NCI-H446 treated with DMSO at 0.1 percent for 48 hours (cell line): ENCODE results near the gene LMCD1.

ENCODE experiments used
- DNase-seq: peaks from one replicate; lab custom pipeline; 2025; lab: John Stamatoyannopoulos, UW

Gene LMCD1

DNA sequence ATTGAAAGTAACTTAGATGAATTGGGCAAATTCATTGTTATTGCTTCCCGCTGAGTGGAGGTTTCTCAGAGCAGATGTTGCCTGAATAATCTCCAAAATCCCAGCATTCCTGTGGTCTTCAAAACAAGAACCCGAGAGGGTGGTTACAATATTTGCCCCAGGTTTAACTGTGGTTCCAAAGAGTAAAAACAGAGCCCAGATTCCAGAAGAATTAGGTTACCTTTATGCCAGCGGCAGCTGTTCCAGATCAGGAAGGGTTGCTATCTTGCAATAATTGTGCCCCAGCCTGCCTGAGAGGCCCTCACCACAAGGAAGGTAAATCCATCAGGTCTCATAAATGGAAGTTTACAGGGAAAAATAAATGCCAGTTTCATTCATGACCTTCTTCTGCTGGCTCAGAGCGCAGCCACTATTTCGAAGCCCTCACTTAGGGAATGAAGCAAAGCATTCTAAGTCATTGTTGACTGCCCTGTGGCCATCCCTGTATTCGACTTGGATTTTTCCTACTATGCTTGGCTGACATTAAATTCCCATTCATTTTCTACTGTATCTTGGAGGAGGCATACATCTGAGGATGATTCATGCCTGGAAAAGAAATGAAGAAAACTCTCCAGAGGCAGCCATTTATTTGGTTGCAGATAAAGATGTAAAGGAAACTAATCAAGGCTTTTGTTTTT, 88.4 kb downstream of the LMCD1 start:
- DNase-seq: no peak

DNA sequence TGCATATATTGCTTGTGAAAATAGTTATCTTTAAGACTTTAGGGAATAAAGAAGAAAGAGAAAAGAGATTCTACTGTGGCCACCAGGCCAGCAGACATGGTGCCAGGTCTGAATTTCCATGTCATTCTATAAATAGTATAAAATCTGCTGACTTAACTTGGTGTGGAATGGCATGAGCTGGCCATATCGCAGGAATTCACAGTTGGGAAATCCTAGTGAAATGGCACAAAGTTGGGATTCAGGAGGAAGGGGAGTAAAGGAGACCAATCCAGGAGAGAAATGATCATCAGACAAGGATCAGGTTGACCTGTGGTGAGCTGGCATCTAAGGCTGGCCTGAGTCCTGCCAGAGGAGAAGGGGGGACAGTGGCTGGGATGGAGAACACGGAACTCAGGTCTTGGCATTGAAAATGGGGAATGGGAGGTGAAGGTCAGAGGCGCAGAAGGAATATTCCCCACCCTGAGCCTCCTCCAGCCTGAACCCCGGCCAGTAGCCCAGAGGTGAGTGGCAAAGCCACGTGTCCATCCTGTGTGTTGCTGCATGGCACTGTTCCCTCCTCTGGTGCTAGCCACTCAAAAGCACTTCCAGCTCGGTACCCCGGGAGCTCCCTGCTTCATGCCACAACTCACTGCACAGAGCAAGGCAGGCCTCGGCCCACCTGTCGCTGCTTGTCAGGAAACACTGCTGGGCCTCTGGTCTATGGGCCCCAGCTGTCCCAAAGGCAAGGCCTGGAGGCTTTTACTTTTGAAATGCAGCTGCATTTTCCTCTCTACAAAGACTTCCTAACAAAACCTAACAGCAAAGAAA, 91.6 kb downstream of the LMCD1 start:
- DNase-seq: no peak

- no peak for DNase-seq
Observed at GRCh38 chr3:8595252-8595651, 93.6 kb downstream of the LMCD1 start.

DNA sequence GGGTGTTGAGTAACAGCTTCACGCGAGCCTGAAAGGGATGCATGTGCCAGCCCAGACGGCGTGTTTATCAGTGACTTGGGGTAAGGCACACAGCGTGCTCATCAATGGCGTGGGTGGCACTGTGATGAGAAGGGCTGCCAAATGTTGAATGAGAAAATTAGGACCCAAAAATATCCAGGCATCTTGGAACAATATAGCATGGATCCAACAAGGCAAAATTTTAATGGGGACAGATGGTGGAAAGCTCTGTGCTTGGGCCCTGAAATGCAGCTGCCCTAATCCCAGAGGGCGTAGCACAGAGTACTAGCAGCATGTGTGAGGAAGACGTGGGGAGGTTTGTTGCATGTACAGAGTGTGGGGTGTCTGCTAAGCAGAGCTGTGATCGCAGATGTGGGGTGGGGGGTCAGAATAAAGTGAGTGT, 94.1 kb downstream of the LMCD1 start:
- DNase-seq: no peak

GRCh38 chr3:8596321-8597218, 94.9 kb downstream of the LMCD1 start:
- no peak for DNase-seq

GRCh38 chr3:8597219-8597853, 95.7 kb downstream of the LMCD1 start:
- DNase-seq: no peak

DNA sequence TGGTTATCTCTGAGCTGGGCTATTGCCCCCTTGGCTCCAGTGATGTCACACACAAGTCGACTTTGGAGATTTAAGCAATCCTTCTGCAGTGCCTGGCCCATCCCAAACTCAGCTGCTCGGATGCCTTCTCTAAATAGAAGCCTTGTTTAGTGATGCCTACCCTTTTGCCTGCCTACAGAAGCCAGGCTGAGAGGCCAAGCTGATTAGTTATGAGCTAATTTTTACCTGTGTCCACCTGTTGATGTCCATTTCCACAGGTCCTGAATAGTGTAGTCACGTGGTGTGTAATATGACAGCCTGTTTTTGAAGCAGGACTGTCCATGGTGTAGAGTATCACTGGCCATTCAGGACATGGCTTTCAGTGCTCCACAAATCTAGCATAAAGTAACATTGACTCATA, 97.5 kb downstream of the LMCD1 start:
- DNase-seq: no peak

DNA sequence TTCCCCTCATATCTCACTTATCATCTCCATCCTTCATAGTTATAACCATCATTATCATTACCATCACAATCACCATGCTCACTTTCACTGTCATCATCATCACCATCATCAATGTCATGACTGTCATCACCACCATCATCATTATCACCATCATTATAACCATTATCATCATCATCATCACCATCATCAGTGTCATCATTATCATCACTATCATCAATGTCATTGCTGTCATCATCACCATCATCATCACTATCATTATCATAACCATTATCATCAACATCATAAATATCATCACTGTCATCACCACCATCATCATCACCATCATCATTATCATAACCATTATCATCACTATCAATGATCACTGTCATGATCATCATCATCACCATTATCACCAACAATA, 98.8 kb downstream of the LMCD1 start:
- DNase-seq: no peak

- DNase-seq: no peak
Observed at GRCh38 chr3:8603115-8603710, 101.6 kb downstream of the LMCD1 start.

- DNase-seq: no peak
Observed at GRCh38 chr3:8604006-8604405, 102.4 kb downstream of the LMCD1 start.

GRCh38 chr3:8604988-8605387, 103.4 kb downstream of the LMCD1 start:
- no peak for DNase-seq

DNA sequence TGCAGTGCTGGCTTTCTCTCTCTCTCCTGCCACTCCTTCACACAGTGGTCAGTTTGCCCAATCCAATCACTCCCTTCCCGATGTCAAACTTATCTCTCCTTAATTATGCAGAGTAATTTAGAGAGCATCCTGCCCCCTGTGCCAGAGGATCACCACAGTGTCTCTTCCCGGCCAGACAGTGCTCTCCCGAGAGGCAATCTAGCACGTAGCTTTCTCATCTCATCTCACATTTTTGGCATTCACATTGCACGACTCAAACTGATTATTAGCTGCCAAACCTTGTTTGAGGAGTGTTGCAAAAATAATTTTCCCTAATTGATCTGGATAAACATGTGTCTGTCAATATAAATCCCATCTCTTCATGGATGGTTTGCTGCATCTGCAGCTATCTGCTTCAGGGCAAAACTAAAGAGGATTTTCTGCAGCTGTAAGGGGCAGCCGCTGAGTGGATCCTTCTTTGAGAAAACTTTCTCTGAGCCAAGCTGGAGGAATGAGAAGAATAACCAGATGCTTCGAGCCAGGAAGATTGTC, 105.1 kb downstream of the LMCD1 start:
- DNase-seq: no peak

- no peak for DNase-seq
Observed at GRCh38 chr3:8607234-8608040, 105.8 kb downstream of the LMCD1 start.

DNA sequence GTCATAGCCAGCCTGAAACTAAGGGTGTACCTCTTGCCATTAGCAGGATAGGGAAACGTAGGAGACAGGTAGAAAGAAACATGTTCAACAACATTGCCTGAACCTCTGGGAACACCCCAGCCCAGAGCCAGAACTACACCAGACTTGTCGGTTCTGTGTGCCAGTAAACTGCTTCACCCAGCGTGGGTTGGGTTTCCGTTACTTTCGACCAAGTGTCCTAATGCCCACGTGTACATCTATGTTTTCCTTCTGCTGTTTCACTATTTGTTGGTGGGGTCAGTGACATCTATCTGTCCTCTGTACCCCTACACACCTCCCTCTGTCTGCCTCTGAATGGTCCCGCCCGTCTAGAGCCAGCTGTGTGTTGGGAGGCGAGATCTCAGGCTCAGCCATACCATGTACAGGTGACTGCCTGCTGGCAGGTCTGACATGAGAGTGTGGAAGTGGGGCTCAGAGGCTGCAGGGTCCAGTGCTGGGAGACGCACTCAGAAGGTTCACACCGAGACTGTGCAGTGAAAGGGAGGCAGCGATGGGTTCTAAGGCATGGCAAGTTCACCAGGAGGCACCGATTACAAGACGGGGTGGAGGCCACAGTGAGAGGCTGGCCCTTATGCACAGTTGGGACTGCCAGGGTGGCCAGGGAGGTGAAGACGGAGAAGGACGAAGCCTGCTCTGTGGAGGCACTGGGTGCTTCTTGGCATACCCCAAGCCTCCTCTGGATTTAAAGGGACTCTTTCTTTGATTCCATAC, 106.6 kb downstream of the LMCD1 start:
- no peak for DNase-seq

DNA sequence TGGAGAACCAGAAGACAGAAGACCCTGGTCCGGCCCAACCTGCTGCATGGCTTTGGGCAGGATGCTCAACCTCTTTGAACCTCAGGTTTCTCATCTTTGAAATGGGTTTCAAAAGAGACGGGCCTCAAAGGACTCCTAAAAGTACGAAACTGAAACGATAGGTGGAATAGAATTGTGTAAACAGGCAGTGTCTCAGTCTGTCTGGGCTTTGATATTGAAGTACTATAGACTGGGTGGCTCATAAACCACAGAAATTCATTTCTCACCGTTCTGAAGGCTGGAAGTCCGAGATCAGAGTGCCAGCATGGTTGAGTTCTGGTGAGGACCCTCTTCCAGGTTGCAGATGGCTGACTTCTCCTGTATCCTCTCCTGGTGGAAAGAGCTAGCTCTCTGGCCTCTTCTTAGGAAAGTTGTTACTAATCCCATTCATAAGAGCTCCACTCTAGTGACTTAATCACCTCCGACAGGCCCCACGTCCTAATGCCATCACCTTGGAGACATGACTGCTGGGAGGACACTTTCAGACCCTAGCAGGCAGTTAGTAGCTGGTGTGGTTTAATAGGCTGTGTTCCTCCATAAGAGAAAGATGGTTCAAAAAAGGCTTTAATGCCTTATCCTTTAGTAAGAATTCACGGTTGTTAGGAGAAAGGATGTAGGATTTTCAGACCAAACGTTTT, 107.3 kb downstream of the LMCD1 start:
- DNase-seq: no peak

GRCh38 chr3:8610951-8611350, 109.3 kb downstream of the LMCD1 start:
- no peak for DNase-seq

- DNase-seq: no peak
Observed at GRCh38 chr3:8617921-8618320, 116.3 kb downstream of the LMCD1 start.

GRCh38 chr3:8618950-8619349, 117.3 kb downstream of the LMCD1 start:
- no peak for DNase-seq

DNA sequence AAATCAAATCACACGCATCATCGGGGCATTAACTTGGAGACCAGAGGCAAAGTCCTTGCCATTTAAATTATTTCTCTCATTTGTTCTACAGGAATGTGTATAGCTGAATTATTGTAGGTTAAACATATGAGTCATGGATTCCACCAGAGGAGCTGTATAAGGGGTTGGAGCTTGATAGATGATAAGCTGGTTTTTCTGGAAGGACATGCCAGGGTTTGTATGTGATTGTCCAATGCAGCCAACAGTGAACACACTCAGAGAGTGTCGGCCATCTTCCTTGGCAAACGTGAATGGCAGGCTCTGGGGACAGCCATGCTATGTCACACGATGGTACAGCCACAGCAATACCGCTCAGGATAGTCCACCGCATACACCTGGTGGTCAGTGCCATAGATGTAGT, 117.9 kb downstream of the LMCD1 start:
- no peak for DNase-seq
